PFSK-1 (cell line): ENCODE measurements around the gene GATA2.

Experiments used
- POLR2AphosphoS5 ChIP-seq: IDR thresholded peaks from 2 replicates; pipeline ENCODE4 v1.6.1; 2012; ENCODE audit warnings: low read depth, mild to moderate bottlenecking, control low read depth, low read length, moderate library complexity
- TAF1 ChIP-seq: IDR thresholded peaks from 2 replicates; pipeline ENCODE4 v1.6.1; 2012; ENCODE audit warnings: low read length, control low read depth, borderline replicate concordance; ENCODE audit not compliant: insufficient read depth
- TF ChIP-seq, protein P1 (sequence below), 2 experiments: IDR thresholded peaks; 2 replicates each; pipeline versions ENCODE4 v1.6.1 to v1.8.0; 2011 to 2012; ENCODE audit warnings: low read depth in 2 of 2, low read length in 2 of 2, control low read depth in 1 of 2, inconsistent platforms in 1 of 2, mild to moderate bottlenecking in 1 of 2, moderate library complexity in 1 of 2; ENCODE audit not compliant: insufficient read depth in 1 of 2

DNA sequence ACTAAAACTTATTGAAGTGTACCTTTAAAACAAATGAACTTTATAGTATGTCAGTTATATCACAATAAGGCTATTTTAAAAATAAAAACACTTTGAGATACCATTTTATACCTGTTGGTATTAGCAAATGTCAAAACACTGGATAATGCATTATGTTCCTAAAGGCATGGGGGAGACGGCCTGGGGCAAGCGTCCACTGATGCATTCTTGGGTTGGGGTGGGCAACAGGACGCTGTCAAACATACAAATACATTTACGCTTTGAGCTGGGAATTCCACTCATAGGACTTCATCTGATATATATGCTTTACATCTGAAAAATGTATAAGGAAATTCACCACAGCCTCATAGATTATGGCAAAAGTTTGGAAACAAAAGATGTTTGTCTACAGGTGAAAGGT, 7.6 kb upstream of the GATA2 start:
- TF ChIP-seq TAF1 = no peak
- TF ChIP-seq, protein P1, sequence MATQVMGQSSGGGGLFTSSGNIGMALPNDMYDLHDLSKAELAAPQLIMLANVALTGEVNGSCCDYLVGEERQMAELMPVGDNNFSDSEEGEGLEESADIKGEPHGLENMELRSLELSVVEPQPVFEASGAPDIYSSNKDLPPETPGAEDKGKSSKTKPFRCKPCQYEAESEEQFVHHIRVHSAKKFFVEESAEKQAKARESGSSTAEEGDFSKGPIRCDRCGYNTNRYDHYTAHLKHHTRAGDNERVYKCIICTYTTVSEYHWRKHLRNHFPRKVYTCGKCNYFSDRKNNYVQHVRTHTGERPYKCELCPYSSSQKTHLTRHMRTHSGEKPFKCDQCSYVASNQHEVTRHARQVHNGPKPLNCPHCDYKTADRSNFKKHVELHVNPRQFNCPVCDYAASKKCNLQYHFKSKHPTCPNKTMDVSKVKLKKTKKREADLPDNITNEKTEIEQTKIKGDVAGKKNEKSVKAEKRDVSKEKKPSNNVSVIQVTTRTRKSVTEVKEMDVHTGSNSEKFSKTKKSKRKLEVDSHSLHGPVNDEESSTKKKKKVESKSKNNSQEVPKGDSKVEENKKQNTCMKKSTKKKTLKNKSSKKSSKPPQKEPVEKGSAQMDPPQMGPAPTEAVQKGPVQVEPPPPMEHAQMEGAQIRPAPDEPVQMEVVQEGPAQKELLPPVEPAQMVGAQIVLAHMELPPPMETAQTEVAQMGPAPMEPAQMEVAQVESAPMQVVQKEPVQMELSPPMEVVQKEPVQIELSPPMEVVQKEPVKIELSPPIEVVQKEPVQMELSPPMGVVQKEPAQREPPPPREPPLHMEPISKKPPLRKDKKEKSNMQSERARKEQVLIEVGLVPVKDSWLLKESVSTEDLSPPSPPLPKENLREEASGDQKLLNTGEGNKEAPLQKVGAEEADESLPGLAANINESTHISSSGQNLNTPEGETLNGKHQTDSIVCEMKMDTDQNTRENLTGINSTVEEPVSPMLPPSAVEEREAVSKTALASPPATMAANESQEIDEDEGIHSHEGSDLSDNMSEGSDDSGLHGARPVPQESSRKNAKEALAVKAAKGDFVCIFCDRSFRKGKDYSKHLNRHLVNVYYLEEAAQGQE (IDR thresholded peaks at IDR 0.05; ENCODE audit: insufficient read depth in 1 of 2, low read depth in 2 of 2, low read length in 2 of 2) = no peak
- TF ChIP-seq POLR2AphosphoS5 = no peak
